Sigmoid colon (tissue), 7 donors: Measurements from ENCODE around the gene UBE2Q1. TPM values are rescaled to one million over a fixed set of nuclear protein-coding genes. Genes with fewer than 3 reads are reported as not detected.
A peak's percentile ranks its signal among the peaks of the same experiment; 100 is the strongest.

Source experiments
- DNase-seq: peaks from one replicate; pipeline ENCODE4 v3.0.0-alpha.2; 2019
- H3K27ac ChIP-seq, 4 donors: fragments of 200-600 bp; sonication (generic); one replicate each; pipeline ENCODE4 v1.5.1; 2016 to 2019; ENCODE audit warnings: mild to moderate bottlenecking in 1 of 4
- H3K27me3 ChIP-seq, 3 donors: fragments of 200-600 bp; sonication (generic); one replicate each; pipeline ENCODE4 v1.5.1; 2019; ENCODE audit warnings: mild to moderate bottlenecking in 1 of 3
- H3K36me3 ChIP-seq, 4 donors: fragments of 200-600 bp; sonication (generic); one replicate each; pipeline ENCODE4 v1.5.1; 2016 to 2019
- H3K4me1 ChIP-seq, 4 donors: fragments of 200-600 bp; sonication (generic); one replicate each; pipeline ENCODE4 v1.5.1; 2017 to 2019
- H3K4me3 ChIP-seq, 4 donors: fragments of 200-600 bp; sonication (generic); one replicate each; pipeline ENCODE4 v1.5.1; 2017 to 2019; ENCODE audit warnings: mild to moderate bottlenecking in 2 of 4, moderate library complexity in 1 of 4
- H3K9me3 ChIP-seq, 4 donors: fragments of 200-600 bp in 3 of 4; sonication (generic) in 3 of 4; one replicate each; pipeline versions ENCODE4 v1.5.1 to v1.6.1; 2013 to 2019
- CTCF ChIP-seq, 4 experiments: fragments of 450-650 bp in 3 of 4; fragments of 200-600 bp in 1 of 4; IDR thresholded peaks; one replicate each; pipeline ENCODE4 v1.5.1; 2016 to 2019; ENCODE audit warnings: antibody characterized with exemption in 4 of 4, mild to moderate bottlenecking in 3 of 4, moderate library complexity in 2 of 4
- EP300 ChIP-seq, 4 donors: sonication (generic); formaldehyde crosslinking; IDR thresholded peaks; one replicate each; pipeline ENCODE4 v1.6.1; 2017; ENCODE audit warnings: antibody characterized with exemption in 4 of 4
- POLR2A ChIP-seq, 2 donors: fragments of 450-650 bp; IDR thresholded peaks; one replicate each; pipeline ENCODE4 v1.6.1; 2016; ENCODE audit warnings: antibody characterized with exemption in 2 of 2, mild to moderate bottlenecking in 2 of 2, moderate library complexity in 2 of 2
- POLR2AphosphoS5 ChIP-seq, 4 donors: sonication (generic); formaldehyde crosslinking; IDR thresholded peaks; one replicate each; pipeline ENCODE4 v1.6.1; 2017; ENCODE audit warnings: antibody characterized with exemption in 4 of 4
- WGBS, 2 donors: extraction: QIAGEN DNeasy Blood & Tissue Kit; methylation state at CpG; one replicate each; pipeline ENCODE4 v1.1.7; 2013; 5-methylcytosine and 5-hydroxymethylcytosine counted together
- intact Hi-C: fragments of 100-400 bp; cut with DNase I; formaldehyde crosslinking; loops from one replicate; pipeline ENCODE4 v1.15.1; 2023
- polyA plus RNA-seq, 3 donors: library from polyadenylated mRNA; stranded (reverse); fragments of 200-250 nt; gene quantifications; one replicate each; pipeline ENCODE4 v1.2.3, GENCODE V29; 2013
- total RNA-seq, 4 donors: library from RNA; depleted of rRNA; stranded (reverse); fragments of >200 nt; gene quantifications; one replicate each; pipeline ENCODE4 v1.1.0, GENCODE V29; 2016
- donor health status: healthy with polysubstance abuse.
- donor health status: Bipolar disorder and iron deficiency.
- donor health status: healthy.

UBE2Q1 gene
- total and polyA plus RNA-seq, 7 donors, result 15.1 to 40.7 (median 18.9) TPM

- Histone ChIP-seq H3K4me3 (peak within 1 kb of the TSS; percentile 28 to 52 (median 46)), H3K9me3 (peaks cover 0 to 4% (median 0%) of the 10 kb centered on the region in 4 donors), H3K4me1 (peaks cover 0 to 21% (median 16%) of the 10 kb centered on the region in 4 donors), H3K27me3 (peaks cover 32 to 77% (median 42%) of the 10 kb centered on the region in 3 donors), H3K36me3 (no peaks in the 10 kb centered on the region), H3K27ac (peak within 1 kb of the TSS; percentile 40 to 72 (median 53))
- TF ChIP-seq POLR2AphosphoS5 (IDR thresholded peaks at IDR 0.05) (peak in 1 of 4 donors; percentile 25), EP300 (IDR thresholded peaks at IDR 0.05) (no peak)
- 2 to 5% methylated on average over 90 of the region's 90 CpGs for WGBS, 2 donors
- intact Hi-C loops, result no loop called here
- no peak for DNase-seq
These were observed 56.3 kb downstream of the UBE2Q1 start, which contains the start of the genes SHE and TDRD10 for GRCh38 chr1:154502066-154502743. Gene SHE (minus strand): TSS chr1:154502412. CDS start chr1:154502026, 386 bp downstream. Gene TDRD10 (plus strand): TSS chr1:154502219. CDS start chr1:154506904, 4,685 bp downstream.

- TF ChIP-seq POLR2AphosphoS5 (IDR thresholded peaks at IDR 0.05), result peak in 1 of 4 donors; percentile 10
- no peak for TF ChIP-seq CTCF (IDR thresholded peaks at IDR 0.05)
- no peak for TF ChIP-seq EP300 (IDR thresholded peaks at IDR 0.05)
- peaks cover 0 to 21% (median 16%) of the 10 kb centered on the region in 4 donors for H3K4me1 ChIP-seq
- H3K4me3 ChIP-seq, result peak overlapping the region; percentile 28 to 52 (median 46)
- H3K27me3 ChIP-seq, result peaks cover 32 to 84% (median 42%) of the 10 kb centered on the region in 3 donors
- 5 to 11% methylated on average over 54 of the region's 54 CpGs for WGBS, 2 donors
- peak; percentile 78 for DNase-seq
- peaks cover 0 to 4% (median 0%) of the 10 kb centered on the region in 4 donors for H3K9me3 ChIP-seq
- H3K36me3 ChIP-seq, result no peaks in the 10 kb centered on the region
- intact Hi-C loops, result no loop called here
- H3K27ac ChIP-seq, result peak overlapping the region; percentile 40 to 72 (median 53)
These were observed 56.9 kb downstream of the UBE2Q1 start for GRCh38 chr1:154501423-154502065.

GRCh38 chr1:154500533-154500932, 57.9 kb downstream of the UBE2Q1 start:
- Histone ChIP-seq H3K27ac (peak overlapping the region in 1 of 4 donors; percentile 72), H3K9me3 (no peaks in the 10 kb centered on the region), H3K36me3 (no peaks in the 10 kb centered on the region), H3K4me3 (peak overlapping the region in 3 of 4 donors; percentile 44 to 52 (median 47)), H3K4me1 (peaks cover 0 to 21% (median 16%) of the 10 kb centered on the region in 4 donors), H3K27me3 (peaks cover 32 to 94% (median 42%) of the 10 kb centered on the region in 3 donors)
- DNase-seq, result no peak
- 72 to 82% methylated on average over 8 of the region's 8 CpGs for WGBS, 2 donors
- intact Hi-C loops, result no loop called here
- no peak for TF ChIP-seq POLR2AphosphoS5 (IDR thresholded peaks at IDR 0.05)
- no peak for TF ChIP-seq CTCF (IDR thresholded peaks at IDR 0.05)
- no peak for TF ChIP-seq POLR2A (IDR thresholded peaks at IDR 0.05)
- TF ChIP-seq EP300 (IDR thresholded peaks at IDR 0.05), result no peak

GRCh38 chr1:154499446-154499845, 59.0 kb downstream of the UBE2Q1 start:
- Histone ChIP-seq H3K27me3 (peaks cover 32 to 93% (median 42%) of the 10 kb centered on the region in 3 donors), H3K36me3 (no peaks in the 10 kb centered on the region), H3K9me3 (no peaks in the 10 kb centered on the region), H3K4me1 (peaks cover 0 to 21% (median 16%) of the 10 kb centered on the region in 4 donors), H3K27ac (no peak overlapping the region), H3K4me3 (peak overlapping the region in 1 of 4 donors; percentile 52)
- DNase-seq, result no peak
- 86 to 92% methylated on average over 1 of the region's 1 CpG for WGBS, 2 donors
- TF ChIP-seq CTCF (IDR thresholded peaks at IDR 0.05), result no peak
- TF ChIP-seq POLR2A (IDR thresholded peaks at IDR 0.05), result no peak
- TF ChIP-seq EP300 (IDR thresholded peaks at IDR 0.05), result no peak
- no peak for TF ChIP-seq POLR2AphosphoS5 (IDR thresholded peaks at IDR 0.05)
- intact Hi-C loops, result no loop called here

Other genes with a start within 250 kb of the UBE2Q1 start
- not detected for gene AQP10, start 237.6 kb downstream of the UBE2Q1 start, total RNA-seq
- gene AQP10, start 237.6 kb downstream of the UBE2Q1 start, polyA plus RNA-seq, result not detected
- gene ATP8B2, start 233.1 kb downstream of the UBE2Q1 start, total RNA-seq, result 10 to 100 TPM; 53.1 to 64.3 (median 56.6) TPM
- 10 to 100 TPM in 1 of 3 donors, 1 to 10 TPM in 1, under 1 TPM in 1; 0.92 to 17.7 (median 7.2) TPM for gene ATP8B2, start 233.1 kb downstream of the UBE2Q1 start, polyA plus RNA-seq
- gene IL6R, start 153.3 kb downstream of the UBE2Q1 start, total RNA-seq, result 10 to 100 TPM; 22.9 to 40.2 (median 36.6) TPM
- gene IL6R, start 153.3 kb downstream of the UBE2Q1 start, polyA plus RNA-seq, result 10 to 100 TPM in 1 of 3 donors, 1 to 10 TPM in 2; 3.0 to 18.4 (median 7.6) TPM
- 1 to 10 TPM in 3 of 4 donors, under 1 TPM in 1; 0.68 to 3.9 (median 1.8) TPM for gene TDRD10, start 56.4 kb downstream of the UBE2Q1 start, total RNA-seq
- gene TDRD10, start 56.4 kb downstream of the UBE2Q1 start, polyA plus RNA-seq, result 1 to 10 TPM in 2 of 3 donors, under 1 TPM in 1; 0.46 to 2.0 (median 1.8) TPM
- 10 to 100 TPM in 1 of 4 donors, 1 to 10 TPM in 3; 5.2 to 10.2 (median 7.8) TPM for gene SHE, start 56.2 kb downstream of the UBE2Q1 start, total RNA-seq
- gene SHE, start 56.2 kb downstream of the UBE2Q1 start, polyA plus RNA-seq, result 1 to 10 TPM; 1.6 to 5.7 (median 3.0) TPM
- gene CHRNB2, start 9.1 kb upstream of the UBE2Q1 start, total RNA-seq, result 1 to 10 TPM in 2 of 4 donors, under 1 TPM in 2; under 0.01 to 1.7 (median 1.0) TPM
- under 1 TPM in 1 of 3 donors, not detected in 2; 0.31 TPM for gene CHRNB2, start 9.1 kb upstream of the UBE2Q1 start, polyA plus RNA-seq
- gene ADAR, start 49.5 kb upstream of the UBE2Q1 start, total RNA-seq, result 100 to 1,000 TPM in 1 of 4 donors, 10 to 100 TPM in 3; 59.4 to 103 (median 69.7) TPM
- gene ADAR, start 49.5 kb upstream of the UBE2Q1 start, polyA plus RNA-seq, result 10 to 100 TPM; 21.0 to 80.7 (median 38.6) TPM